Lower leg skin (tissue), 4 donors: ENCODE data around the gene MIPEP. TPM values are rescaled to one million over a fixed set of nuclear protein-coding genes. Genes with fewer than 3 reads are reported as not detected.

ENCODE experiments used
- DNase-seq, 2 donors: peaks; one replicate each; pipeline ENCODE4 v3.0.0-alpha.2; 2019; ENCODE audit warnings: low spot score in 2 of 2
- H3K4me3 ChIP-seq: fragments of 200-600 bp; sonication (generic); 2 replicates; pipeline ENCODE4 v1.5.1; 2017; ENCODE audit warnings: mild to moderate bottlenecking, low read depth; ENCODE audit not compliant: poor library complexity, severe bottlenecking
- POLR2A ChIP-seq, 2 donors: fragments of 450-650 bp; IDR thresholded peaks; one replicate each; pipeline ENCODE4 v1.6.1; 2016 to 2017; ENCODE audit warnings: antibody characterized with exemption in 2 of 2, mild to moderate bottlenecking in 1 of 2, moderate library complexity in 1 of 2
- WGBS, 2 donors: methylation state at CpG; one replicate each; pipeline ENCODE4 v1.1.5; 2018; 5-methylcytosine and 5-hydroxymethylcytosine counted together
- intact Hi-C: fragments of 100-400 bp; cut with DNase I; formaldehyde crosslinking; loops from one replicate; pipeline ENCODE4 v1.15.0; 2023; ENCODE audit warnings: low total_unique reads
- total RNA-seq, 4 donors: library from RNA; depleted of rRNA; stranded (reverse); fragments of >200 nt; gene quantifications; one replicate each; pipeline ENCODE4 v1.1.0, GENCODE V29; 2016
- TF ChIP-seq, protein P1 (sequence below), 3 donors: fragments of 450-650 bp; IDR thresholded peaks; one replicate each; pipeline ENCODE4 v1.5.1; 2016; ENCODE audit warnings: antibody characterized with exemption in 3 of 3, mild to moderate bottlenecking in 3 of 3, moderate library complexity in 2 of 3

The MIPEP gene
- total RNA-seq, 4 donors from 2014 or later: 22.8 to 50.4 (median 32.5) TPM

DNA sequence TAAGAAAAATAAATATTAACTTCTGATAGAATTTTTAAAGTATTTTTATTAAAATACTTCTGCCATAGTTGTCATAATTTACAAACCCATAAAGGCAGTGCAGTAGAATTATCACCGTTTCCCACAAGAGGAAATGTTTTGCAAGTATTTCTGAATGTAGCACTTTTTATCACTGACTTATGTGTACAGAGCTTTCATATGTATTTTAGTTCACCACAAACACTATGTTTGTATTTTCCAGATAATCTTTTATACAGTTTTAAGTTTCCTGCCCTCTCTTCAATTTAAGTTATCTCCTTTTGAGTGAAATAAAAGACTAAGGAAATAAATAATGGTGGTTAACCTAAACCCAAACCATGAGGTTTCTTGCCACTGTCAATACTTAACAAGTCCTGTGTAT lies 24.2 kb downstream of the MIPEP start:
- 62 to 82% methylated on average over 1 of the region's 1 CpG for WGBS, 2 donors
- intact Hi-C loops: loop anchor here (5.0 kb wide), 1 partner anchor 398 kb away; no protein-coding TSS in a partner anchor
- H3K4me3 ChIP-seq: no peak overlapping the region
- TF ChIP-seq, protein P1, sequence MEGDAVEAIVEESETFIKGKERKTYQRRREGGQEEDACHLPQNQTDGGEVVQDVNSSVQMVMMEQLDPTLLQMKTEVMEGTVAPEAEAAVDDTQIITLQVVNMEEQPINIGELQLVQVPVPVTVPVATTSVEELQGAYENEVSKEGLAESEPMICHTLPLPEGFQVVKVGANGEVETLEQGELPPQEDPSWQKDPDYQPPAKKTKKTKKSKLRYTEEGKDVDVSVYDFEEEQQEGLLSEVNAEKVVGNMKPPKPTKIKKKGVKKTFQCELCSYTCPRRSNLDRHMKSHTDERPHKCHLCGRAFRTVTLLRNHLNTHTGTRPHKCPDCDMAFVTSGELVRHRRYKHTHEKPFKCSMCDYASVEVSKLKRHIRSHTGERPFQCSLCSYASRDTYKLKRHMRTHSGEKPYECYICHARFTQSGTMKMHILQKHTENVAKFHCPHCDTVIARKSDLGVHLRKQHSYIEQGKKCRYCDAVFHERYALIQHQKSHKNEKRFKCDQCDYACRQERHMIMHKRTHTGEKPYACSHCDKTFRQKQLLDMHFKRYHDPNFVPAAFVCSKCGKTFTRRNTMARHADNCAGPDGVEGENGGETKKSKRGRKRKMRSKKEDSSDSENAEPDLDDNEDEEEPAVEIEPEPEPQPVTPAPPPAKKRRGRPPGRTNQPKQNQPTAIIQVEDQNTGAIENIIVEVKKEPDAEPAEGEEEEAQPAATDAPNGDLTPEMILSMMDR (IDR thresholded peaks at IDR 0.05): no peak
- no peak for TF ChIP-seq POLR2A (IDR thresholded peaks at IDR 0.05)
- no peak for DNase-seq

DNA sequence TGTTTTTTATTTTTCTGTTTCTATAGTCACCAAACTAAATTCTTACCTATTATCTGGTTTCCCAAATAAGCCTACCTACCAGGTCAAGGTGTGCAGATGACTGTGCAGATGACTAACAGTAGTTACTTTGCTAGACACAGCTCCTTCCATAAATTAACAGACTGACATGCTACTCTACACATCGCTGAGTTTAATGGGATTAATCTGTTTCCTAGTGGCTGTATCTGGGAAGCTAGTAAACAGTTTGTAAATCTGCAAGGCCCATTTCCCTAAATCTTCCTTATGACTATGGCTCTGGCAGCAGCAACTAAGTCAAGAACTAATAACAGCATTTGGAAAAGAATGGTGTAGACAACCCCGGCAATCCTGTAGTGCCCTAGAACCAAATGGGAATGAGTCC lies 27.9 kb downstream of the MIPEP start:
- intact Hi-C loops: no loop called here

DNA sequence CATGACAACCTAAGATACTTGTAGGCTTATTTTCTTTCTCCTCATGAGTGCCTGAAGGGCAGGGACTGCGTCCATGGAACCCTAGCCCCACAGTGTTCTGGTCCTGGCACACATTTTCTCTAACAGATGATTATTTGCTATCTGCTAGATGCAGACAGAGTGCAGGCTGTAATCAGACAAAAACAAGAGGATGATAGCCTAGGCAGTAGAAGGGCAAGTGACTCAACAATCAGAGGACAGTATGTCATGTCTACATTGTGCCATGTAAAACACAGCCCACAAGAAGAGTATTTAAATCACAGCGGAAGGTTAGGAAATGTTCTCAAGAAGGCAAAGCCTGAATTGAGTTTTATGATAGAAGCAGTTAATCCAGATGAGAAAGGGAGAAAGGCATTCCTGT lies 29.3 kb downstream of the MIPEP start:
- WGBS, 2 donors: 70 to 76% methylated on average over 2 of the region's 2 CpGs
- TF ChIP-seq, protein P1 (IDR thresholded peaks at IDR 0.05): no peak
- no peak for TF ChIP-seq POLR2A (IDR thresholded peaks at IDR 0.05)
- DNase-seq: no peak
- no peak overlapping the region for H3K4me3 ChIP-seq
- intact Hi-C loops: no loop called here

More for the DNA sequence above, 27.9 kb downstream of the MIPEP start:
- 59 to 62% methylated on average over 2 of the region's 2 CpGs for WGBS, 2 donors
- no peak for DNase-seq
- TF ChIP-seq, protein P1 (IDR thresholded peaks at IDR 0.05): no peak
- no peak for TF ChIP-seq POLR2A (IDR thresholded peaks at IDR 0.05)
- no peak overlapping the region for H3K4me3 ChIP-seq

DNA sequence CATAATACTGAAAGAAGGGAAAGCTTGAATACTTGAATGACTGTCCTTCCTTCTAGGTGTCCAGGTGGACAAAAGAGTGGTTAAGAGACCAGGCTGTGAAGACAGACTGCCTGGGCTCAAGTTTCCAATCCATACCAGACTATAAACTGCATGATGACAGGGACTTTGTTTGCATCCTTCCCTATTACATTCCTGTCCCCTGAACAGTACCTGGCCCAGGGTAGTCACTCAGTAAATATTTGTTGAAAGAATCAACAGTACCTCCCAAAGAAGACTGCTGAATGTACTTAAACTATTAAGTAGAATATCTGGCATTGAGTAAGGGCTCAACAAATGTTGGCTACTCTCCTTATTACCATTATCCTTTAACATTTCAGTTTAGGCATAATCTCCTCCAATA lies 29.7 kb downstream of the MIPEP start:
- no peak for DNase-seq
- no peak for TF ChIP-seq POLR2A (IDR thresholded peaks at IDR 0.05)
- TF ChIP-seq, protein P1 (IDR thresholded peaks at IDR 0.05): no peak
- H3K4me3 ChIP-seq: no peak overlapping the region
- intact Hi-C loops: no loop called here

DNA sequence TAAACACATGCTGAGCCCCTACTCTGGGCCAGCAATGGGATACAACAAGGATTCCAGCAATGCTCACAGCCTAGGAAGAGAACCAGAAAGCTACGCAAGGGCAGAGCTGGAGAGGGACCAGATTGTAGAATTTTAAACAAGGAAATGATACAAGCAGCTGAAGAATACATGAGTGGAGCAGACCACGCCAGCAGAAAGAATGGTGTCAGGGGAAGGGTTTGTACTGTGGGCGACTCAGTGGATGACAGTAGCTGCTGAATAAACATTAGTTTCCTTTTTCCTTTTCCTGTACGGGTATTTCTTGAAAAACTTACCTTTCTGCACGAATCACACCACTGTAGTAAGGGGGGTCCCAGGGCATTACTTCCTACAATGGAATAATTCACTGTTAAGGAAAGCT lies 30.7 kb downstream of the MIPEP start:
- TF ChIP-seq, protein P1 (IDR thresholded peaks at IDR 0.05): no peak
- TF ChIP-seq POLR2A (IDR thresholded peaks at IDR 0.05): no peak
- 71 to 83% methylated on average over 5 of the region's 5 CpGs for WGBS, 2 donors
- no peak for DNase-seq
- no peak overlapping the region for H3K4me3 ChIP-seq
- intact Hi-C loops: no loop called here

DNA sequence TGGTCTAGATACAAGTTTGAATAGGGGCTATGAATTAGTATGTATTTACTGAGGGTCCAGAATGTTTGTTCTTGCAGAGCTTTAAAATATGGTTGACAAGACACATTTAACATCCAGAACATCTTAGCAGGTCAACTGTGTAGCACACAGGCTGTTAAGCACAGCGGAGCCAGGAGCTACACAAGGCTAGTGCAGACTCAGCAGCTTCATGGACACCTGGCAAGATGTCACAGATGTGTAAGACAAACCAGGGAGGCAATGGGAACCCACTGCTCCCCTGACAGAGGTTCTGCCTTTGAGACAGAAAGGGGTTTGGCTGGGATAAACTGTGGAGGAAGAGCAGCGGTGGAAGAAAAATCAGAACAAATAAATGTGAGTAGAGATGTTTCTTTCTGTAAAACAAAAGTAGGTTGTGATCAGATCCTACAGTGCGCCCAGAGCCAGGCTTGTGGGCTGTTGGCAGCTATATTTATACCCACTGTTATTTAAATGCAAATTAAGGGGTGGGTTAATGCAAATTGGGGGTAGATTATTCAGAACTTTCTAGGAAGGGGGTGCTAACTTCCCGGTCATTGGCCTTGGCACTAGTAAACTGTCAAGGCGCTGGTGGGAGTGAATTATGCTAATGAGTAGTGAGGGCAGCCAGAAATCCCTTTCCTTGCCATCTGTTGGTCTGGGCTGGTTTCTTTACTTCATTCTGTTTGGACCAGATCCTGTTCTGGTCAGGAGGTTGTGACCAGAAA lies 33.0 kb downstream of the MIPEP start:
- intact Hi-C loops: no loop called here
- no peak overlapping the region for H3K4me3 ChIP-seq
- TF ChIP-seq, protein P1 (IDR thresholded peaks at IDR 0.05): no peak
- no peak for TF ChIP-seq POLR2A (IDR thresholded peaks at IDR 0.05)
- 53 to 54% methylated on average over 5 of the region's 5 CpGs for WGBS, 2 donors
- no peak for DNase-seq
